Osteocyte (in vitro differentiated cells): ENCODE data around the gene ENO3. TPM values are rescaled to one million over a fixed set of nuclear protein-coding genes. Genes with fewer than 3 reads are reported as not detected.
A peak's percentile ranks its signal among the peaks of the same experiment; 100 is the strongest.
"Not testable (repeated sequence)": the region's sequence is repeated elsewhere in the genome, so short reads cannot be mapped to it uniquely, and the experiment has no call there.

Experiments used
- DNase-seq: peaks from one replicate; pipeline ENCODE4 v3.0.0; 2021; ENCODE audit warnings: mixed read lengths; ENCODE audit not compliant: unreplicated experiment; ENCODE audit errors: extremely low spot score
- H3K27ac Mint-ChIP-seq: one replicate; pipeline ENCODE4 v1.8.0; 2021; ENCODE audit warnings: mild to moderate bottlenecking, mixed read lengths; ENCODE audit not compliant: unreplicated experiment
- H3K27me3 Mint-ChIP-seq: one replicate; pipeline ENCODE4 v1.8.0; 2021; ENCODE audit warnings: mixed read lengths; ENCODE audit not compliant: unreplicated experiment
- H3K36me3 Mint-ChIP-seq: one replicate; pipeline ENCODE4 v1.8.0; 2021; ENCODE audit warnings: mixed read lengths; ENCODE audit not compliant: unreplicated experiment
- H3K4me1 Mint-ChIP-seq: one replicate; pipeline ENCODE4 v1.8.0; 2021; ENCODE audit warnings: mixed read lengths; ENCODE audit not compliant: unreplicated experiment
- H3K4me3 Mint-ChIP-seq: one replicate; pipeline ENCODE4 v1.8.0; 2021; ENCODE audit warnings: mild to moderate bottlenecking, moderate library complexity, mixed read lengths; ENCODE audit not compliant: unreplicated experiment
- H3K9me3 Mint-ChIP-seq: one replicate; pipeline ENCODE4 v1.8.0; 2021; ENCODE audit warnings: mixed read lengths; ENCODE audit not compliant: unreplicated experiment
- total RNA-seq: library from RNA; stranded (reverse); gene quantifications from 2 replicates; pipeline ENCODE4 v1.2.1, GENCODE V29; 2021
- TF ChIP-seq, protein P1 (sequence below): fragments of 200-600 bp; sonication (generic); IDR thresholded peaks from 2 replicates; pipeline ENCODE4 v1.5.0; 2021; ENCODE audit warnings: antibody characterized with exemption, mild to moderate bottlenecking, moderate library complexity

Gene ENO3
- total RNA-seq, 1 donor from 2014 or later: 9.5 TPM

DNA sequence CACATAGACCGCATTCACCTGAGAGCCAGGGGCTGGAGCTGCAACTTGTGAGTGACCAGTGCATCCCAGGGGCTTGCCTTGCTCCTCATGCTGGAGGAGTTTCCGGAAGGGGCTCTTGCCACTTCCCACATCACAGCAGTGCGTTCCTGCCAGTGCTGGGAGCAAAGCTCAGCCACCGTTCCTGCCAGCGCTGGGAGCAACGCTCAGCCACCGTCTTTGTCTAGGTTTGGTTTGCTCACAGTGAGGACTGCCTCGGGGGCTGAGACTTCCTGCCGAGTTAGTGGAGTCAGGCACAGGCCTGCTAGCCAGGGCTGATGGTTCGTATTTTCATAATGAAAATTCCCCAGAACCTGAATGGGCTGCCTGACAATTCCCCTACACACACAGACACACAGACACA is 42.6 kb upstream of the ENO3 start:
- DNase-seq: no peak

DNA sequence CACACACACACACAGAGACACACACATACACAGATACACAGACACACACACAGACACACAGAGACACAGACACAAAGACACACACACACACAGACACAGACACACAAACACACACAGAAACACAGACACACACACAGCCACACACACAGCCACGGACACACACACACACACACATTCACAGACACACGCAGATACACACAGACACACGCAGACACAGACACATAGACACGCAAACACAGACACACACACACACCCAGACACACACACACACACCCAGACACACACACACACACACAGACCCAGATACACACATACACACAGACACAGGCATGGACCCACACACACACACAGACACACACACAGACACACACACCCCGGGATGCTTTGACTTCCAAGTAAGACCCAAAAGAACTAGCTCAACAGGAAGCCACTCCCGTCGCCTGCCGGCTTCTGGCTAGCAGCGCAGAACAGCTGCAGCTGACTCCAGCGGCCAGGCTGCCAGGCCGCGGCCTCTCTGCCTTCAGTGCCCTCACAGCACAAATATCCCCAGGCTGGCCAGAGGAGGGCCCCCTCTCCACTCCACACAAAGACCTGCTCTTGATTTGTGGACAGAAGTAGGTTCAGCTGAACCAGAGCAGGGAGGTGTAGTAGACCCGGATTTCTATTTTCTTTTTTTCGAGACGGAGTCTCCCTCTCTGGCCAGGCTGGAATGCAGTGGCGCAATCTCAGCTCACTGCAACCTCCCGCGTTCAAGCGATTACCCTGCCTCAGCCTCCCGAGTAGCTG is 42.0 kb upstream of the ENO3 start:
- Mint-ChIP-seq H3K27ac (no peak overlapping the region), H3K36me3 (no peaks in the 10 kb centered on the region), H3K27me3 (peaks cover 2% of the 10 kb centered on the region), H3K4me1 (peaks cover 2% of the 10 kb centered on the region), H3K4me3 (no peak overlapping the region), H3K9me3 (no peaks in the 10 kb centered on the region)
- DNase-seq: peak; percentile 95
- TF ChIP-seq, protein P1, sequence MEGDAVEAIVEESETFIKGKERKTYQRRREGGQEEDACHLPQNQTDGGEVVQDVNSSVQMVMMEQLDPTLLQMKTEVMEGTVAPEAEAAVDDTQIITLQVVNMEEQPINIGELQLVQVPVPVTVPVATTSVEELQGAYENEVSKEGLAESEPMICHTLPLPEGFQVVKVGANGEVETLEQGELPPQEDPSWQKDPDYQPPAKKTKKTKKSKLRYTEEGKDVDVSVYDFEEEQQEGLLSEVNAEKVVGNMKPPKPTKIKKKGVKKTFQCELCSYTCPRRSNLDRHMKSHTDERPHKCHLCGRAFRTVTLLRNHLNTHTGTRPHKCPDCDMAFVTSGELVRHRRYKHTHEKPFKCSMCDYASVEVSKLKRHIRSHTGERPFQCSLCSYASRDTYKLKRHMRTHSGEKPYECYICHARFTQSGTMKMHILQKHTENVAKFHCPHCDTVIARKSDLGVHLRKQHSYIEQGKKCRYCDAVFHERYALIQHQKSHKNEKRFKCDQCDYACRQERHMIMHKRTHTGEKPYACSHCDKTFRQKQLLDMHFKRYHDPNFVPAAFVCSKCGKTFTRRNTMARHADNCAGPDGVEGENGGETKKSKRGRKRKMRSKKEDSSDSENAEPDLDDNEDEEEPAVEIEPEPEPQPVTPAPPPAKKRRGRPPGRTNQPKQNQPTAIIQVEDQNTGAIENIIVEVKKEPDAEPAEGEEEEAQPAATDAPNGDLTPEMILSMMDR: peak; percentile 83

More for the DNA sequence above, 42.6 kb upstream of the ENO3 start:
- Mint-ChIP-seq H3K36me3 (no peaks in the 10 kb centered on the region), H3K4me1 (peaks cover 4% of the 10 kb centered on the region), H3K9me3 (no peaks in the 10 kb centered on the region), H3K27me3 (peaks cover 2% of the 10 kb centered on the region), H3K27ac (no peak overlapping the region), H3K4me3 (no peak overlapping the region)
- TF ChIP-seq, protein P1: no peak

DNA sequence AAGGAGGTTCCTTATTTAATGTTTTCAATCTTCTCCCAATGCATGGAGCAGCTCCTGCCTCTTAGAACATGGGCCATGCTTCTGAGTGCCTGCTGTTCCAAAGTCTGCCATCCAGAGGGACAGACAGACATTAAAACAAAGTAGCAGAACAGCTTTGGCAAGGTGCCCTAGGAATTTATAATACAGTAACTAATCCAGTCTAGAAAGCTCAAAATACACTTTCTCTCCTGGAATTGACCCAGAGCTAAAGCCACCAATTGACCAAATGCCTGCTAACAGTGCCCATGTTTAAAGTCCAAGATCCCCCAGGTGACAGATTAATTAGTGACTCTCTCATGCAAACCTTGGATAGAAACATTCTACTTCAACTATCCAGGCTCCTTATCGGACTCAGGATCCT is 36.9 kb upstream of the ENO3 start:
- H3K36me3 Mint-ChIP-seq: no peaks in the 10 kb centered on the region
- TF ChIP-seq, protein P1: no peak
- no peaks in the 10 kb centered on the region for H3K9me3 Mint-ChIP-seq
- H3K27me3 Mint-ChIP-seq: peaks cover 2% of the 10 kb centered on the region
- H3K4me1 Mint-ChIP-seq: peaks cover 2% of the 10 kb centered on the region
- DNase-seq: no peak
- H3K27ac Mint-ChIP-seq: no peak overlapping the region
- no peak overlapping the region for H3K4me3 Mint-ChIP-seq

DNA sequence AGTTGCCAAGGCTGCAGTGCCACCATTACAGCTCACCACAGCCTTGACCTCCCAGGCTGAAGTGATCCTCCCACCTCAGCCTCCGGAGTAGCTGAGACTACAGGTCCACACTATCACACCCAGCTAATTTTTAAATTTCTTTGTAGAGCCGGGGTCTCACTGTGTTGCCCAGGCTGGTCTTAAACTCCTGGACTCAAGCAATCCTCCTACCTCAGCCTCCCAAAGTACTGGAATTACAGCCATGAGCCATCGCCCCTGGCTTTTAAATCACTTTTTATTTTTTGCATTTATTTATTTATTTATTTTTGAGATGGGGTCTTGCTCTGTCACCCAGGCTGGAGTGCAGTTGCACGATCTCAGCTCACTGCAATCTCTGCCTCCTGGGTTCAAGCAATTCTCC is 36.4 kb upstream of the ENO3 start:
- DNase-seq, H3K27me3 Mint-ChIP-seq, H3K9me3 Mint-ChIP-seq, H3K27ac Mint-ChIP-seq, H3K4me1 Mint-ChIP-seq, H3K36me3 Mint-ChIP-seq, H3K4me3 Mint-ChIP-seq: not testable (repeated sequence)

DNA sequence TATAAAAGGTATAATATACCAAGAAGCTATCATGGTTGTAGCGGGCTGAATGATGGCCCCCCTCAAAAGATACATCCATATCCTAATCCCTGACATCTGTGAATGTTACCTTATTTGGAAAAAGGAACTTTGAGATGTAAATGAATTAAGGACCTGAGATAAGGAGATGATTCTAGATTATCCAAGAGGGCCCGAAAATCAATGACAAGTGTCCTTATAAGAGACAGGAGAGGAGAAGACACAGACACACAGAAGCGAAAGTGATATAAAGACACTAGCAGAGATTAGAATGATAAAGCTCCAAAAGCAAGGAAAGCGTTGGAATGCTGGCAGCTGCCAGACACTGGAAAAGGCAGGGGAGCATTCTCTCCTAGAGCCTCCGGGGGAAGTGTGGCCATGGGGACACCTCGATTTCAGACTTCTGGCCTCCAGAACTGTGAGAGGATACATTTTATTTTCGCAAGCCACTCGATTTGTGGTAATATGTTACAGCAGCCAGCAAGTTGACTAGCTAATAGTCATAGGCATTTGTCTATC is 31.3 kb upstream of the ENO3 start:
- Mint-ChIP-seq H3K4me1 (no peaks in the 10 kb centered on the region), H3K36me3 (no peaks in the 10 kb centered on the region), H3K27ac (no peak overlapping the region), H3K4me3 (no peak overlapping the region), H3K27me3 (no peaks in the 10 kb centered on the region), H3K9me3 (no peaks in the 10 kb centered on the region)
- TF ChIP-seq, protein P1: no peak
- no peak for DNase-seq
